DND-41 (cell line): ENCODE results near the gene MSMP.

ENCODE experiments used
- ATAC-seq: fragments of 200-7000 bp; cut with Tn5 transposase; 3 replicates; pipeline ENCODE4 v1.9.1; 2021; ENCODE audit warnings: low read depth; ENCODE audit not compliant: insufficient read depth
- DNase-seq: peaks from one replicate; pipeline ENCODE4 v3.0.0-alpha.2; 2020
- H2AFZ ChIP-seq: 2 replicates; pipeline ENCODE4 v1.6.0; 2012; ENCODE audit warnings: low read depth, low read length
- H3K27ac ChIP-seq: 2 replicates; pipeline ENCODE4 v1.5.1; 2012; ENCODE audit warnings: low read length, inconsistent platforms
- H3K27me3 ChIP-seq: fragments of 200-600 bp; sonication (generic); 2 replicates; pipeline ENCODE4 v1.6.0; 2012; ENCODE audit warnings: low read length, mild to moderate bottlenecking, inconsistent platforms; ENCODE audit not compliant: insufficient read depth, poor library complexity
- H3K36me3 ChIP-seq: 2 replicates; pipeline ENCODE4 v1.5.1; 2012; ENCODE audit warnings: low read length, inconsistent platforms; ENCODE audit not compliant: insufficient read depth
- H3K4me1 ChIP-seq: 2 replicates; pipeline ENCODE4 v1.5.1; 2012; ENCODE audit warnings: mild to moderate bottlenecking, low read length; ENCODE audit not compliant: insufficient read depth
- H3K4me2 ChIP-seq: 2 replicates; pipeline ENCODE4 v1.6.0; 2012; ENCODE audit warnings: mild to moderate bottlenecking, moderate library complexity, low read length, inconsistent platforms; ENCODE audit not compliant: insufficient read depth
- H3K4me3 ChIP-seq, 2 experiments: fragments of 200-600 bp in 1 of 2; shearing (Covaris generic) in 1 of 2; 2 replicates each; pipeline ENCODE4 v1.5.1; 2012 to 2016; ENCODE audit warnings: inconsistent platforms in 2 of 2, low read length in 2 of 2, mild to moderate bottlenecking in 2 of 2, low read depth in 1 of 2, moderate library complexity in 1 of 2
- H3K79me2 ChIP-seq: 2 replicates; pipeline ENCODE4 v1.6.0; 2012; ENCODE audit warnings: low read length, inconsistent platforms; ENCODE audit not compliant: insufficient read depth
- H3K9ac ChIP-seq: 2 replicates; pipeline ENCODE4 v1.6.0; 2012; ENCODE audit warnings: low read depth, mild to moderate bottlenecking, inconsistent platforms, low read length, moderate library complexity
- H3K9me3 ChIP-seq: 2 replicates; pipeline ENCODE4 v1.5.1; 2012; ENCODE audit warnings: low read length, moderate library complexity, mild to moderate bottlenecking, inconsistent platforms; ENCODE audit not compliant: insufficient read depth, severe bottlenecking
- H4K20me1 ChIP-seq: 2 replicates; pipeline ENCODE4 v1.6.0; 2012; ENCODE audit warnings: low read length; ENCODE audit not compliant: insufficient read depth
- EZH2 ChIP-seq: IDR thresholded peaks from 3 replicates; pipeline ENCODE4 v1.6.1; 2012; ENCODE audit warnings: borderline replicate concordance, low read depth, mild to moderate bottlenecking, moderate library complexity, low read length, inconsistent platforms; ENCODE audit not compliant: severe bottlenecking
- TF ChIP-seq, protein P1 (sequence below): IDR thresholded peaks from 2 replicates; pipeline ENCODE4 v1.5.1; 2012; ENCODE audit warnings: borderline replicate concordance, low read length, moderate library complexity, mild to moderate bottlenecking; ENCODE audit not compliant: poor library complexity, severe bottlenecking; ENCODE audit errors: extremely low read depth

Gene MSMP, protein sequence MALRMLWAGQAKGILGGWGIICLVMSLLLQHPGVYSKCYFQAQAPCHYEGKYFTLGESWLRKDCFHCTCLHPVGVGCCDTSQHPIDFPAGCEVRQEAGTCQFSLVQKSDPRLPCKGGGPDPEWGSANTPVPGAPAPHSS

DNA sequence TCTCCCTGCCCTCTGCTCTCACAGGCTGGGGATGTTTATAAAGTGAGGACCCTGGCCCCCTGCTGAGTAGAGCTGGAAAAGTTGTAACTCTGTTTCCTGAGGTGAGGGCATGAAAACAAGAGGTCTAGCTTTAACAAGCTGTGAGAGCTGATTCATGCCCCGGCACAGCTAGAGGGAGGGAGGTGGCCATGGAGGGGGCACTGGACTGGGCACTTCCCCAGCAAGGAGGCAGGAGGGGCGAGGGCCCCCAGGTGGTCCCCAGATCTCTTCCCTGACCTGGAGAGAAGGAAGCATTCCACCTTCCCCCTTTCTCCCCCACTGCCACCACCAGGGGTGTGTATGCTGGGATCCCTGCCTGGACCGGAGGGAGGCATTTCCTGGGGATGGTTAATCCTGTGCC, at the start of gene MSMP:
TSS of gene MSMP (minus strand) at position 13 of the 400 bp plus-strand sequence. CDS start 147 bp downstream, outside the sequence.
- H3K9me3 ChIP-seq: no peaks in the 10 kb centered on the region
- peaks cover 27% of the 10 kb centered on the region for H3K79me2 ChIP-seq
- DNase-seq: no peak
- H3K4me2 ChIP-seq: peak within 1 kb of the TSS; percentile 94; the same call in 1 of the 2 replicates
- peaks cover 11% of the 10 kb centered on the region for H3K36me3 ChIP-seq
- H3K27ac ChIP-seq: no peak within 1 kb of the TSS
- peaks cover 49% of the 10 kb centered on the region for H3K4me1 ChIP-seq
- no peak for ATAC-seq
- H4K20me1 ChIP-seq: no peaks in the 10 kb centered on the region
- no peak within 1 kb of the TSS for H2AFZ ChIP-seq
- no peaks in the 10 kb centered on the region for H3K27me3 ChIP-seq
- H3K9ac ChIP-seq: no peak within 1 kb of the TSS
- TF ChIP-seq, protein P1, sequence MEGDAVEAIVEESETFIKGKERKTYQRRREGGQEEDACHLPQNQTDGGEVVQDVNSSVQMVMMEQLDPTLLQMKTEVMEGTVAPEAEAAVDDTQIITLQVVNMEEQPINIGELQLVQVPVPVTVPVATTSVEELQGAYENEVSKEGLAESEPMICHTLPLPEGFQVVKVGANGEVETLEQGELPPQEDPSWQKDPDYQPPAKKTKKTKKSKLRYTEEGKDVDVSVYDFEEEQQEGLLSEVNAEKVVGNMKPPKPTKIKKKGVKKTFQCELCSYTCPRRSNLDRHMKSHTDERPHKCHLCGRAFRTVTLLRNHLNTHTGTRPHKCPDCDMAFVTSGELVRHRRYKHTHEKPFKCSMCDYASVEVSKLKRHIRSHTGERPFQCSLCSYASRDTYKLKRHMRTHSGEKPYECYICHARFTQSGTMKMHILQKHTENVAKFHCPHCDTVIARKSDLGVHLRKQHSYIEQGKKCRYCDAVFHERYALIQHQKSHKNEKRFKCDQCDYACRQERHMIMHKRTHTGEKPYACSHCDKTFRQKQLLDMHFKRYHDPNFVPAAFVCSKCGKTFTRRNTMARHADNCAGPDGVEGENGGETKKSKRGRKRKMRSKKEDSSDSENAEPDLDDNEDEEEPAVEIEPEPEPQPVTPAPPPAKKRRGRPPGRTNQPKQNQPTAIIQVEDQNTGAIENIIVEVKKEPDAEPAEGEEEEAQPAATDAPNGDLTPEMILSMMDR: no peak
- no peak for TF ChIP-seq EZH2
- no peak within 1 kb of the TSS for H3K4me3 ChIP-seq

DNA sequence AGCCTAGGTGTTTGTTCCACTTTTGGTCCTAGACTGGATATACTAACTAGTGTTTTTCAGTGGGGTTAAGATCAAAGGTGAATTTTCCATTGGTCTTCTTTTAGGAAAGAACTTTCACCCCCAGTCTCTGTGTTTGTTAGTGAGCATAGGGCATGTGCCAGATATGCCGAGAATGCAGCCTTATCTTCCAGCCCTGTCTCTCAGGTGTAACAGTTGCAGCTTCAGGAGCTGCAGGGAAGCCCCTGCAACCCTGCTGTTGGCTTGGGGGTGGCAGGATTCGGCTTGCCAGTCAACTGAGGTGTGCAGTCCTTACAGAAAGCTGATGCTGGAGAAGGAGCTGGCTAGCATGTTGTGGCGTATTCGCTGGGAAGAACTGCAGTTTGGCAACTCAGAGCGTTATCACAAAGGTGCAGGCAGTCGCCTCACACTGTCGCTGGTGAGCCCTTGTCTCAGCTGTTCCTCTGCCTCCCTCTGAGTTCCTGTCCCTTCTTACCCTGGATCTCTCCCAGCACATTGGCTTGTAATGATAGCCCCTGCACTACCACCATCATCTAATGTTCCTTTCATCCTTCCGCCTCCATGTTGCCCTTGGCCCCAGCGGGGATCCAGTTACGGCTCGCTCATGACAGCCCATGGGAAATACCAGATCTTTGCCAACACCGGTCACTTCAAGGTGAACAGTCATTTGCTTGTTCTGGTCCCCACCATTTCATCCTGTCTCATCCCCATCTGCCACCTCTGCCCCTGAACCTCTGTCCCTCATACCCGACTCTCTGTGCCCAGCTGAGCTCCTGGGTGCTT, 47.5 kb upstream of the MSMP start:
- no peaks in the 10 kb centered on the region for H4K20me1 ChIP-seq
- ATAC-seq: no peak
- H3K9me3 ChIP-seq: no peaks in the 10 kb centered on the region
- H3K4me1 ChIP-seq: no peaks in the 10 kb centered on the region
- H3K79me2 ChIP-seq: no peaks in the 10 kb centered on the region
- H3K4me2 ChIP-seq: no peak overlapping the region
- TF ChIP-seq EZH2: no peak
- TF ChIP-seq, protein P1: no peak
- H3K27me3 ChIP-seq: no peaks in the 10 kb centered on the region
- no peak overlapping the region for H3K4me3 ChIP-seq
- peaks cover 26% of the 10 kb centered on the region for H3K36me3 ChIP-seq
- H3K27ac ChIP-seq: no peak overlapping the region
- no peak overlapping the region for H3K9ac ChIP-seq
- H2AFZ ChIP-seq: no peak overlapping the region
- no peak for DNase-seq

DNA sequence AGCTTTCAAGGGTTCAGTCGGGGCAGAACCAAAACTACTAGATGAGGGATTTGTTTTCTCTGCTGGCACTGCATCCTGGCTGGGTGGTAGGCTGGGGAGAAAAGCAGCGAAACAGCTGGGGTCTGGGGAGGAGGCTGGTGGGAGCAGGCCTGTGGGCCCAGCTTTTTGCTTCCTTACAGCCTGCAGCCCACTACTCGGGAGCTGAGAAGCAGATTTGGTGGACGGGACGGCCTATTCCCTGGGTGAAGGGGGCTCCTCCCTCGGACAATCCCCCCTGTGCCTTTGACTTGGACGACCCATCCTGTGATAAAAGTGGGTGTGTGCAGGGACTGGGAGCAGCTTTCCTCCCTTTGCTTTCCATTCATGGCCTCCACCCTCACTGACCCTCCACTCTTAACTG, 46.5 kb upstream of the MSMP start:
- H4K20me1 ChIP-seq: no peaks in the 10 kb centered on the region
- no peak overlapping the region for H3K4me3 ChIP-seq
- no peak overlapping the region for H3K27ac ChIP-seq
- no peak overlapping the region for H2AFZ ChIP-seq
- H3K4me1 ChIP-seq: no peaks in the 10 kb centered on the region
- H3K79me2 ChIP-seq: no peaks in the 10 kb centered on the region
- ATAC-seq (no peak), DNase-seq (no peak)
- H3K9me3 ChIP-seq: no peaks in the 10 kb centered on the region
- TF ChIP-seq EZH2: no peak
- TF ChIP-seq, protein P1: no peak
- no peak overlapping the region for H3K4me2 ChIP-seq
- no peak overlapping the region for H3K9ac ChIP-seq
- peaks cover 16% of the 10 kb centered on the region for H3K36me3 ChIP-seq
- no peaks in the 10 kb centered on the region for H3K27me3 ChIP-seq
